NCI-H1417 treated with DMSO at 0.1 percent for 48 hours (cell line): ENCODE measurements around the gene DRC7.

Source experiments
- DNase-seq: peaks from one replicate; lab custom pipeline; 2025; lab: John Stamatoyannopoulos, UW

Gene DRC7

DNA sequence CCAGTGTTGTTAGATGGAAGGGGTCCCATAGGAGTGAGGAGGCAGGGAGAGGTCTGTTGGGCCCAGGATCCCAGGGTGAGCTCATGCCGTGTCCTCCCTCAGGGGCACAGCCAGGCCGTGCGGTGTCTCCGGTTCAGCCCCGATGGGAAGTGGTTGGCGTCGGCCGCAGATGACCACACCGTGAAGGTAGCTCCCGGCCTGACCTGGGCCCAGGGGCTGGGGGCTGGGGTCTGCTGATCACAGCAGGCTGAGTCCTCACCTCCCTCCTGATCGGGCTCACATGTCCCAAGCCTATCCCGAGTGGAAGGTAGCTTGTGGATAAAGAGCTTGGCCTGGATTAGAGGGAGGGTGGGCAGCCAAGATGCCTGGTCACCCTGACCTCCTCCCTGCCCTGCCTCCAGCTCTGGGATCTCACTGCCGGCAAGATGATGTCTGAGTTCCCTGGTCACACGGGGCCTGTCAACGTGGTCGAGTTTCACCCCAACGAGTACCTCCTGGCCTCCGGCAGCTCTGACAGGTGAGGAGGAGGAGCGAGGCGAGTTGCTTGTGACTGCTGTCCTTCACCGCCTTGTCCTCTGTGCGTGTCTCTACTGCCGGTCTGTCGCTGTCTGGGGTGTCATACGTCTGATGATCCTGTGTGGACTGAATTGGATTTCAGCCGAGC, 57.1 kb downstream of the DRC7 start:
- DNase-seq: no peak

DNA sequence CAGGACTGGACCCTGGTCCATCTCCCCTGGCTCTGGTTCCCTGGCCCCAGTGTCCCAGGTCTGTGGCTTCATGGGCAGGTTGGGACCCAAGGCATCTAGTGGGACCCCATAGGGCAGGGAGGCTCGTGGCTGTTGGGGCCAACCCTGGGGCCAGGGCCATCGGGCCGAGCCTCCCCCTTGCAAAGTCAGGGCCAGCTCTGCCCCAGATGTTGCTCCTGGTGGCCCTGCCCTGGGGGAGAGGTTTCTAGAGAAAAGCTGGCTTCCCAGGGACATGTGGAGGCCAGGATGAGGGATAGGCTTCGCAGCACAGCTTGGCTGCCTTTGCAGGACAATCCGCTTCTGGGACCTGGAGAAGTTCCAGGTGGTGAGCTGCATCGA, 57.6 kb downstream of the DRC7 start:
- no peak for DNase-seq

- no peak for DNase-seq
Measured at GRCh38 chr16:57752581-57753447, 58.2 kb downstream of the DRC7 start.

GRCh38 chr16:57753448-57754353, 59.1 kb downstream of the DRC7 start:
- no peak for DNase-seq

DNA sequence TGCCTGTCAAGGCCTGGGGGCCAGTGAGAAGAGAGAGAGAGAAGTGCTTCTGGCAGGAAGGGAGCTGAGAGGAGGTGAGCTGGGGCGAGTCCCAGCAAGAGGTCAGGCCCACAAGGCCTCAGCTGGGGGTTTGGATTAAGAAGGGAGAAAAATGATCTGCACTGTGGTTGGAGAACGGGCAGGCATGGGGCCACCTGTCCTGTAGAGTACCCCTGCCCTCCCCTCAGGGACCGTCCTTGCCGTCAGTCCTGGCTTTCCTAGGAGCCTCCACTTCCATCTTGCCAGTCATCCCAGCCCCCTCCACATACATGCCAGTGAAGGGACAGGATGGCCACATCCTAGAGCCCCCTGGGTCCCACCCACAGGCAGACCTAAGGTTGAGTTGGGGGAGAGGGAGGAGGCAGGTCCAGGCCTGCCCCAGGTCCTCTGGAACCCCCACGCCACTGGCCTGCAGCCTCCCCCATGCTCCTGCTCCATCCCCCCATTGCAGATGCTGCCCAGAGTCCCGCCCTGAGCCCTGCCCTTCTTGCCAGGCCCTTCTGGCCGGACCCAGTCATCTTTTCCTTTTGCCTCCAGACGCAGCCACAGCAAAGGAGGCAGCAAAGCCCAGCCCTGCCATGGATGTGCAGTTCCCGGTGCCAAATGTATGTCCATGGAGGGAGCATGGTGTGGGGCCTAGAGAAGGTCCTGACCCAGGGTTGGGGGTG, 59.9 kb downstream of the DRC7 start:
- no peak for DNase-seq

DNA sequence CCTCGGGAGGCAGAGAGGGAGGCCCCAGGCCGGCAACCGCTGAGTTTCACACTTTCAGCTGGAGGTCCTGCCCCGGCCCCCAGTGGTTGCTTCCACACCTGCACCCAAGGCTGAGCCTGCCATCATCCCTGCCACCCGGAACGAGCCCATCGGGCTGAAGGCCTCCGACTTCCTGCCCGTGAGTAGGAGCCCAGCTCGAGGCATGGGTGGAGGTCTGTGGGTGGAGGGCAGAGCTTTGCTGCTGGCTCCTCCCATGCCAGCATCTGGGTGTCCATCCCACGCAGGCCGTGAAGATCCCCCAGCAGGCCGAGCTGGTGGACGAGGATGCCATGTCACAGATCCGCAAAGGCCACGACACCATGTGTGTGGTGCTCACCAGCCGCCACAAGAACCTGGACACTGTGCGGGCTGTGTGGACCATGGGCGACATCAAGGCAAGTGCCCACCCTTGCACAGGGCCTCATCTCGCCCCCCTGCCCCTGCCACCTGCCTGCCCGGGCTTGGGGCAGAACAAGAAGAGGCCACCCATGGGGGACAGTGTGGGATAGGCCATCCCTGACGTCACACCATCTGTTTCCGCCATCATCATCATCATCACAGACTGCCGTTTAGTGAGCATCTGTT, 60.6 kb downstream of the DRC7 start:
- no peak for DNase-seq

DNA sequence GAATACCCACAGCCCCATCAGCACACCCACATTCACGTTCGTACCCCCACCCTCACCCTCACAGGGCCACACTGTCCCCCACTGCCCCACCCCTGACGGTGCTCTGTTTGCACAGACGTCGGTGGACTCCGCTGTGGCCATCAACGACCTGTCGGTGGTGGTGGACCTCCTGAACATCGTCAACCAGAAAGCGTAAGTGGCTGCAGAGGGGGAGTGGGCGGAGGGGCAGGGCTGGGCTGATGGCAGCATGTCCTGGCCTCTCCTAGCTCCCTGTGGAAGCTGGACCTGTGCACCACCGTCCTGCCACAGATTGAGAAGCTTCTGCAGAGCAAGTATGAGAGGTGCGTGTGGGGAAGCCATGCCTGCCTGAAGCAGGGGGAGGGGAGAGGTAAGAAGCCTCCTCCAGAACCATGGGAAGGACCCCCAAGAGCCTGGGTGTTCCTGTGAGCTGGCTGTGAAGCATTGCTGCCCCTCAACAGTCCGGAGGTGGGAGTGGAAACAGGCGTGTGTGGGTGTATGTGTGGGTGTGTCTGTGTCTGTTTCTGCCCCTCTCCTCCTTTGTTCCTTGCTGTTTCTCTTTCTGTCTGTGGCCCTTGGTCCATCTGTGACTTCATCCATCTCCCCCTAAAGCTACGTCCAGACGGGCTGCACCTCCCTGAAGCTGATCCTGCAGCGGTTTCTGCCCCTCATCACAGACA, 61.3 kb downstream of the DRC7 start:
- no peak for DNase-seq

DNA sequence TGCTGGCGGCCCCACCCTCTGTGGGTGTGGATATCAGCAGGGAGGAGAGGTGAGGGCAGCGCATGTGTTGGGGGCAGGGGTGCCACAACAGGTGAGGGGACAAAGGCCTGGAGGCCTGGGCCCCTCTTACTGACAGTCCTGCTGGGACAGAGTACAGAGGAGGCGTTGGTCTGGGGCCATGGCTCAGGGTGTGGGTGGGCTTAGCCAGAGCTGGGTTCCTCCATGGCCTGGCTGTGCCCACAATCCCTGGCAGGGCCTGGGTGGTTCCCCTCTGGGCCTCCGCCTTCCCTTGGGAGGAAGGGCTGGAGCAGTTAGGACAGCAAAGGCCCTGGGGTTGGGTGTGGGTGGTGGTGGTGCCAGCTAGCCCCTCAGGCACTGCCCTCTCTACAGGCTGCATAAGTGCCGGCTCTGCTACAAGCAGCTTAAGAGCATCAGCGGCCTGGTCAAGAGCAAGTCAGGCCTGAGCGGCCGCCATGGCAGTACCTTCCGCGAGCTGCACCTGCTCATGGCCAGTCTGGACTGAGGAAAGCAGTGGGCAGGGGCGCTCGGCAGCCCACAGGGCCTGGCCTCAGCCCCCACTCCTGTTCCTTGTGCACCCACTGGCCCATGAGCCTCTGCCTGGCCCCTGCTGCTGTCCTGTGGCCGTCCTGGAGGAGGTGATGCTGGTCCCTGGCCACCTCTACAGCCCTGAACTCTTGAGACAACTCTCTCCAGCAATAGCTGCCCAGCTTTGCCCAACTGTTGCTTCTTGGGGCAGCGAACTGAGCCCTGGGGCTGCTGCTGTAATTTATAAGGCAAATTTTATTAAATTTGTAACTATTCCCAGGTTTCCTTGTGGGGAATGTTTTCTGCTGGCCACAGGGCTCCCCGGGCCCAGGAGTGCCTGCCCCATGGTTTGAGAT, 62.1 kb downstream of the DRC7 start:
- DNase-seq: no peak

DNA sequence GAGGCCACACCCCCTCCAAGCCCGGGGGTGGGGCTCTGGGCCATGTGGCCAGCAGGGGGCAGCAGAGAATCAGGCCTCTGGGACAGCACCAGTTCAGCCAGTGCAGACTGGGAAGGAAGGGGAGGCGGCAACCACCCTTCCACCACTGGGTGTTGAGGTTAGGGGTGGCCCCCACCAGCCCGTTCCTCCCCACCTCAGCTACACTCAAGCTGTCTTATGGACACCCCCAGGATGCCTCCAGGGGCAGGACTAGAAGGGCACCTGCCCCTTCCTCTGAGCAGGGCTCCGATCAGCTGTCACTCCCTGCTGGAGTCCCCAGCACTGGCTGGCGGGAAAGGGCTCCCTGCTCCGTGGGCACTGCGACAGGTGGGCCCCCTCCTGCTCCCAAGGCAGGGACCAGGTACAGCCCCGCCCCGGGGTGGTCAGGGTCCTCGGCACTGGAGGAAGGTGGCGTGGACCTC, 62.8 kb downstream of the DRC7 start:
- no peak for DNase-seq

- no peak for DNase-seq
Measured at GRCh38 chr16:57757883-57758282, 63.3 kb downstream of the DRC7 start.

DNA sequence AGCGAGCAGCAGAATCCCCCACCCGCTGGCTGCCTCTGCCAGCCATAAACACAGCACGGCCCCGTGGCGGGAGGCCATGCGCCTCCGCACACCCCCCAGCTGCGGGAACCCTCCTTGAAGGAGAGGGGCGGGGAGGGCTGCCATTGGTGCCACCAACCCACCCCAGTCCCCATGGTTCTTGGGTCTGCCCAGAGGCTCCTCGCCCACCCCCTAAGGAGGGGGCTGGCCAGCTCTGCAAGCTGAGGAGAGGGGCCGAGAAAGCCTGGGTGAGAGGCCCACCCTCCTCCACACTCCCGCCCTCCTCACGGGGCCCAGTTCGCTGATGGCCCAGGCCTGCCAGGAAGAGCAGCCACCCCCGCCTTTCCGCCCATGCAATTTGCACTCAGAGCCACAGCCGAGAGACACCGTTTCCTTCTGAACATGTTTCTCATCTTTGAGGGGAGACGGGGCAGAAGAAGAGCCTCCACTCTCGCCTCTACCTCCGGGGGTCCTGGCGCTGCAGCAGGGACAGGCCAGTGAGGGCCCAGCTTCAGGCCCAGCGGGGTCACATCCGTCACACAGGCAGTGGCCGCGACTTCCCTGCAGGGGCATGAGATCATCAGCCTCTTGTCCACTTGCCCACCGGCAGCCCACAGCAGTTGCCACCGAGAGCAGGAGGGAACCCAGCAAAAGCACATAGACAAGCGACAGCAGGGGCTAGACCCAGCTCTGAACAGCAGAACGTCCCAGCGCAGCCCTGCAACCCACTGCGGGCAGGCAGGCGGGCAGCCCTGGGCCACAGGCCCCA, 63.9 kb downstream of the DRC7 start:
- no peak for DNase-seq

DNA sequence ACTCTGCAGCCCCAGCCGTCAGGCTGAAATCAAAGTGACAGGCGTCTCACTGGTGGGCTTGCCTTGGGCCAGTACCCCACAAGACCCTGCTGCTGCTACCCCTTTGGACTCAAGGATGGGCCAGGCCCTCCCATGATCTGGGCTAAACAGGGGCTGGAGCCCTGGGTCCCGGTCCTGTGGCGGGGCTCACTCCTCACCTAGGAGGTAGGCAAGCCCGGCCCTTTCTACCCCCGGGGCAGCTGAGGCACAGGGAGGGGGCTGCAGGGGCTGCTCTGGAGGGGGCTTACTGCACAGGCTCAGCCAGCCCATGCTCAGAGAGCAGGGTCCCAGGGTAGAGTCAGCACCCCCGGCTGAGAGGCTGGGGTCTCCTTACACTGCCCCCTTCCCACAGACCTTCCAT, 64.5 kb downstream of the DRC7 start:
- DNase-seq: no peak

- DNase-seq: no peak
Measured at GRCh38 chr16:57759541-57760356, 65.1 kb downstream of the DRC7 start.

DNA sequence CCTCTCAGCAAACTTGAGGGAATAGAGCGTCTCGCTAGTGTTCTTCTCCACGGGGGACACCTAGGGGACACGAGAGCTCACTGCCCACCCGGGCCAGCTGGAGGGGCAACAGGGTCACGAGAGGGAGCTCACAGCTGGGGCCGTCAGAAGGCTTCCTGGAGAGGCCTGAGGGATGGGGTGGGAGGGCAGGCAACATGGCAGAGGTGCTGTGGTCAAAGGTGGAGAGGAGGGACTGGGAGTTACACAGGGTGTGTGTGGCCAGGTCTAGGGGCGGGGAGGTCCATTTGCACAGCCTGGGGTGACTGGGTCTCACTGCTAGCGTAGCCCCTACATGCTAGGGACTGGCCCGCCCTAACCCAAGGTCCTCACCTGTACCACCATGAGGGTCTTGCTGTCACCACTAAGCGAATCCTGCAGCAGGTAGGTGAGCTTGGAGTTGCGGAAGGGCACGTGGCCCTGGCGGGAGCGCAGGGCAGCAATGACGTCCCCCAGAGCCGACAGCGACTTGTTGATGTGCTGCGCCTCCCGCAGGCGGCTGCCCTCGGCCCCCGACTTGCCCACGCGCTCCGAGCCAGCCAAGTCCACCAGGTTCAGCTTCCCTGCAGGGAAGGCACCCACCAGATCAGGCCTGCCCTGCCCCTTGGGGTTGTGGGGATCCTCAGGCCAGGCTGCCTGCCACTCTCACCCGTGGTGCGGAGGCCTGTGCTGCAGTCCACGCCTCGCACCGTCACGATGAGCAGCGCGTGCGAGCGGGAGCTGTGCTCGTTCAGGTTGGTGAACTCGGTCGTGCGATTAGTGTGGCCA, 66.0 kb downstream of the DRC7 start:
- DNase-seq: no peak

DNA sequence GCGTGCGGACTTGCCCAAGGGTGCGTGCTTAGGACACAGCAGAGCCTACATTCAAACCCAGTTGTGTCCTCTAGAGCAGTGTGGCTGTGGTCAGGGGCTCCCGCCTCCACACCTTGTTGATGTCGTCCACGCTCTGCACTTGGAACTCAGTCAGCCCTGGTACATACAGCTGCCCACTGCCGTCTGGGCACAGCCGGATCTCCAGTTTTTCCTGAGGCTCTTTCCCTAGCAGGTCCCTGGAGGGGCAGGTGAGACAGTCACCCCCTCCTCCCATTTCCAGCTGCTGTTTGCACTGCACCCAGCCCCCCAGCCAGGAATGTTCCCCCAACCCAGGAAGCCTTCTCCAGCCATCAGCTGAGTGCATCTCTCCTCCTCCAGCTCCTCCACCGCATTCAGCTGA, 66.7 kb downstream of the DRC7 start:
- DNase-seq: no peak

GRCh38 chr16:57761957-57762356, 67.4 kb downstream of the DRC7 start:
- no peak for DNase-seq

GRCh38 chr16:57762365-57763040, 67.9 kb downstream of the DRC7 start:
- no peak for DNase-seq
